A673 (cell line): Measurements from ENCODE around the gene CHML. TPM values are rescaled to one million over a fixed set of nuclear protein-coding genes. Genes with fewer than 3 reads are reported as not detected.

ENCODE experiments used
- BruUV-seq: library from RNA; stranded (reverse); fragments of 400-500 nt; replicated peaks from 2 replicates; lab custom pipeline; 2021; lab: Mats Ljungman, UMichigan
- CTCF ChIA-PET: fragments of 300-600 bp; sonication (Branson Sonifier 250); formaldehyde crosslinking; loops from one replicate; lab custom pipeline; 2022; ENCODE audit warnings: antibody characterized with exemption; lab: Charles Lee
- POLR2A ChIA-PET: fragments of 300-600 bp; sonication (Branson Sonifier 250); formaldehyde crosslinking; loops from one replicate; lab custom pipeline; 2022; ENCODE audit warnings: antibody characterized with exemption; ENCODE audit not compliant: low non-redundant PET; lab: Charles Lee
- DNase-seq: peaks from one replicate; pipeline ENCODE4 v3.0.0-alpha.2; 2015; ENCODE audit warnings: low spot score
- H3K27ac ChIP-seq: fragments of 200-600 bp; sonication (generic); 2 replicates; pipeline ENCODE4 v1.5.1; 2016; ENCODE audit warnings: mixed run types, low read depth, mild to moderate bottlenecking, mixed read lengths, antibody characterized with exemption, low read length; ENCODE audit not compliant: poor library complexity, severe bottlenecking
- H3K27me3 ChIP-seq: fragments of 200-600 bp; sonication (generic); replicated peaks from 2 replicates; pipeline ENCODE4 v1.6.1; 2017; ENCODE audit warnings: mixed run types, low read depth, mild to moderate bottlenecking, mixed read lengths, antibody characterized with exemption, low read length; ENCODE audit not compliant: insufficient read depth, poor library complexity
- H3K36me3 ChIP-seq: fragments of 200-600 bp; sonication (generic); 2 replicates; pipeline ENCODE4 v1.6.1; 2016; ENCODE audit warnings: mixed run types, mild to moderate bottlenecking, mixed read lengths, antibody characterized with exemption, low read length; ENCODE audit not compliant: insufficient read depth, poor library complexity, severe bottlenecking
- H3K4me1 ChIP-seq: fragments of 200-600 bp; sonication (generic); 2 replicates; pipeline ENCODE4 v1.6.1; 2017; ENCODE audit warnings: mixed run types, mild to moderate bottlenecking, mixed read lengths, antibody characterized with exemption, low read length; ENCODE audit not compliant: insufficient read depth, poor library complexity, severe bottlenecking
- H3K4me3 ChIP-seq: fragments of 200-600 bp; sonication (generic); 2 replicates; pipeline ENCODE4 v1.5.1; 2016; ENCODE audit warnings: low read depth, mixed run types, mild to moderate bottlenecking, mixed read lengths, low read length; ENCODE audit not compliant: poor library complexity, severe bottlenecking
- H3K9me3 ChIP-seq: fragments of 200-600 bp; sonication (generic); 2 replicates; pipeline ENCODE4 v1.6.1; 2016; ENCODE audit warnings: mixed run types, low read depth, mild to moderate bottlenecking, mixed read lengths, antibody characterized with exemption, low read length; ENCODE audit not compliant: poor library complexity, severe bottlenecking
- CTCF ChIP-seq: fragments of 300-800, 200-600 bp; sonication (generic); conservative IDR thresholded peaks from 2 replicates; pipeline ENCODE4 v1.5.1; 2017; ENCODE audit warnings: low read depth, mild to moderate bottlenecking, antibody characterized with exemption, low read length, moderate library complexity, mixed read lengths
- EZH2 ChIP-seq: fragments of 200-600 bp; sonication (generic); IDR thresholded peaks from 2 replicates; pipeline ENCODE4 v1.6.1; 2017; ENCODE audit warnings: borderline replicate concordance, low read depth, mild to moderate bottlenecking, mixed read lengths, antibody characterized with exemption, low read length; ENCODE audit not compliant: poor library complexity, severe bottlenecking
- intact Hi-C: fragments of 100-400 bp; cut with micrococcal nuclease; formaldehyde crosslinking; loops from one replicate; pipeline ENCODE4 v1.10.0; 2022; ENCODE audit not compliant: unreplicated experiment
- total RNA-seq: library from RNA; stranded (reverse); gene quantifications from 2 replicates; pipeline ENCODE4 v1.2.3, GENCODE V29; 2021

CHML gene
- total RNA-seq, 1 experiment from 2014 or later, result 11.9 TPM

DNA sequence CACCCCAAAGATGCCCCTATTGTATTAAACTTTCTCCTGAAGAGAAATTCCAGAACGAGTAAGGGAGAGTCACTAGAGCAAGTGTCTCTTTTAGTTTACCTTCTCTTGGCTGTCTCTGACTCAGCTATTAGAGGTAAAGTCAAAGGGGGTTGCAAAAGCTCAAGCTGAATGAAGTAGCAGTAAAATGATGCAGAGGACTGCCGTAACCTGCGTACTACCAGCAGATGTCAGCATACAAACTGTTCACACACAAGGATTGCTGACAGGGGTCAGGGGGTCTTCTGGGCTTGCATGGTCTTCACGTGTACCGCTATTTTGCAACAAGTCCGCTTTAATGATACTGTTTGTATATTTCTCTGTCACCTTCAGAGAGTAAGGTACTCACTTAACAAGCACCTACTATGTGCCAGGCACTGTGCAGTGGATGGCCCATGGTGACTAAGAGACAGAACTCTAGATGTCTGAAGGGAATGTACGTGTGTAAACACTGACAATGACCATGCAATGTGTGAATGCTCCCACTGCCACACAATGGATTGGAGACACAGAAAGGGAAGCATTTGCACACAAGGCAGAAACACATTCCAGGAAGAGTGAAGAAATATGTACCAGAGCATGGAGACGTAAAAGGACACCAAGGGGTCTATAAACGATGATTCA lies 34.9 kb downstream of the CHML start:
- BruUV-seq, result no TSS peak
- H3K4me1 ChIP-seq, result no peaks in the 10 kb centered on the region

DNA sequence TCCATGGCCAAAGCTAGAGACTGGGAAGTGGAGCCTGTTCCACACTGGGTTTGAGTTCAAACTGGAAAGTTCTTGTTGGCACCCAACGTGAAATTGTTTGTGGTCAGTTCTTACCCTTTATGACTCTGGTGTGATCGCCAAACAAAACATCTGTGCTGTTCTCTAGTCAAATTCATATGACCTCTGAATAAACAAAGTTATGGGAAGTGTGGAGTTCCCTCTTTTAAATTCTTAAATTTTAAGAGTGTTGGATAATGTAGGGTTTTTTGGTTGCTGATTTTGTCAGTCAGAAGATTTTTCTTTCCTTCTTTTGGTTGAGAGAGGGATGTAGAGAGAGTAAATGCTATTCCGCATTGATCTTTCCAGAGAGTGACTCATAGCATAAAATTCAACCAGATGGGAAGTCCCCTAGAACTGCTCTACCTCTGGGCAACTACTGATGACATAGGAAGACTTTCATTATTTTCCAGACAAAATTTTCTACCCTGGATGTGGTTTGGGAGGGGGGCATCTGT lies 36.4 kb downstream of the CHML start:
- Histone ChIP-seq H3K27me3 (no peaks in the 10 kb centered on the region), H3K9me3 (no peaks in the 10 kb centered on the region), H3K27ac (no peak overlapping the region), H3K4me1 (no peaks in the 10 kb centered on the region), H3K4me3 (no peak overlapping the region), H3K36me3 (no peaks in the 10 kb centered on the region)
- BruUV-seq, result no TSS peak
- intact Hi-C loops, result no loop called here
- no peak for DNase-seq
- TF ChIP-seq EZH2 (no peak), CTCF (no peak)
- ChIA-PET CTCF (no interaction called here), POLR2A (no interaction called here)

More for the DNA sequence above, 34.9 kb downstream of the CHML start:
- no peaks in the 10 kb centered on the region for H3K36me3 ChIP-seq
- CTCF ChIA-PET, result interaction anchor here (0.8 kb wide), 1 partner anchor 987 kb away, joined by 3 read pairs; no protein-coding TSS in a partner anchor
- no peaks in the 10 kb centered on the region for H3K9me3 ChIP-seq
- DNase-seq, result peak; percentile 10
- H3K27me3 ChIP-seq, result no peaks in the 10 kb centered on the region
- H3K4me3 ChIP-seq, result no peak overlapping the region
- intact Hi-C loops, result loop anchor here (5.0 kb wide), 1 partner anchor 73 kb away; the partner anchor contains the start of gene KMO
- TF ChIP-seq EZH2 (no peak), CTCF (peak; percentile 50)
- H3K27ac ChIP-seq, result no peak overlapping the region
- POLR2A ChIA-PET, result no interaction called here

DNA sequence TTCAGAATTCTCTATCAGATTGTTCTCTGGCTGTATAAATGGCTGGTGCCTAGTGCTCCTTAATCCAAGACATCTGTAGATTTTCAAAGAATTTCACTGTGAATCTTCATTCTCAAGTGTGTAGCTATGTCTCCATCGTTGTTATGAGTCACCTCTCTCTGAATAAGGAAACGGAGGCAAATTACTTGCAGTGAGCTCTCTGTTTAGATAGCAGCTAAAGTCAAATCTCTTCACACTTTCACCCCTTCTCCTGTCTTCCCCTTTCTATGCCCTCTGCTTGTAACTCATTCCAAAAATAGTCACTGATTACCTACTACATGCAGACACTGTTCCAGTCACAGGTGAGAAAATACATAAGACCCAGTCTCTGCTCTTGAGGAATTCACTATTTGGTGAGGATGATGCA lies 39.7 kb downstream of the CHML start:
- Histone ChIP-seq H3K27me3 (no peaks in the 10 kb centered on the region), H3K27ac (no peak overlapping the region), H3K4me1 (no peaks in the 10 kb centered on the region), H3K9me3 (no peaks in the 10 kb centered on the region), H3K36me3 (peaks cover 3% of the 10 kb centered on the region), H3K4me3 (no peak overlapping the region)
- peak; percentile 8 for DNase-seq
- BruUV-seq, result no TSS peak
- intact Hi-C loops, result no loop called here
- no peak for TF ChIP-seq CTCF
- no peak for TF ChIP-seq EZH2
- ChIA-PET POLR2A (no interaction called here), CTCF (no interaction called here)
